HS-27A (cell line): ENCODE results near the gene EID2.

Experiments used
- DNase-seq: peaks from one replicate; pipeline ENCODE4 v3.0.0-alpha.2; 2012; ENCODE audit warnings: low read depth, missing footprints

The EID2 gene

GRCh38 chr19:39502640-39503417 lies 37.1 kb downstream of the EID2 start:
- DNase-seq, result no peak

GRCh38 chr19:39501340-39501739 lies 38.6 kb downstream of the EID2 start:
- DNase-seq, result no peak

- DNase-seq, result no peak
These were observed 39.4 kb downstream of the EID2 start for GRCh38 chr19:39500543-39500942.

DNA sequence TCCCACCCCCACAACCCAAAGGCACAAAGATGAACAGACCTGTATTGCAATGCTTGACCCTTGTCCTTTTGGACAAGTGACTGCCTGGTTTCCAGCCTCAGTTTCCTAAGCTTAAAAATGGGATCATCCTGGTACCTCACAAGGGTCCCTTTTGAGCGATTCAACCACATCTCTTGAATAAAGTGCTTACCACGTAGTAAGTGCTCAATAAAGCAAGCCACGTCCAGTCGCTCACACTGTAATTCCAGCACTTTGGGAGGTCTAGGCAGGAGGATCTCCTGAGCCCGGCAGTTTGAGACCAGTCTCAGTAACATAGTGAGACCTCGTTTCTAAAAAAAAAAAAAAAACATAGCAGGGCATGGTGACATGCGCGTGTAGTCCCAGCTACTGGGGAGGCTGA lies 40.0 kb downstream of the EID2 start:
- DNase-seq, result no peak

DNA sequence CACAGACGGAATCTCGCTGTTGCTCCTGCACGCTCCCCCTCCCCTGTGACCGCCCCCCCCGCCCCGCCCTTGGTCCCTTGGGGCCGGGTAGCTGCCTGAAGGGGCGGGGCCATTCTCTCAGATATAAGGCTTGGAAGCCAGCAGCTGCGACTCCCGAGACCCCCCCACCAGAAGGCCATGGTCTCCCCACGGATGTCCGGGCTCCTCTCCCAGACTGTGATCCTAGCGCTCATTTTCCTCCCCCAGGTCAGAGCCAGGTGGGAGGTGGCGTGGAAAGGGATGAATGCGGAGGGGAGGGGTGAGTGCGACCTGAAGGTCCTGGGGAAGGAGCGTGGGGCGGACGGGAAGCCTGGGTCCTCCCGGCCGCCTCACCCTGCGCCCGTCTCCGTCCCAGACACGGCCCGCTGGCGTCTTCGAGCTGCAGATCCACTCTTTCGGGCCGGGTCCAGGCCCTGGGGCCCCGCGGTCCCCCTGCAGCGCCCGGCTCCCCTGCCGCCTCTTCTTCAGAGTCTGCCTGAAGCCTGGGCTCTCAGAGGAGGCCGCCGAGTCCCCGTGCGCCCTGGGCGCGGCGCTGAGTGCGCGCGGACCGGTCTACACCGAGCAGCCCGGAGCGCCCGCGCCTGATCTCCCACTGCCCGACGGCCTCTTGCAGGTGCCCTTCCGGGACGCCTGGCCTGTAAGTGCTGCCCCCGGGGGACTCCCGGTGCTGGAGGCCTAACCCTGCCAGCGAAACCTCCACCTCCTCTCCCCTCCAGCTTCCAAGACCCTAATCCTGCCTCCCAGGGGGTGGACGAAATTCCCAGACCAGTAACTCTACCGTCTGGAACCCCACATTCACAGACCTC lies 40.9 kb downstream of the EID2 start, which contains the start of gene DLL3:
TSS of gene DLL3 (plus strand) at position 150 of the 845 bp plus-strand sequence. CDS start at position 178, 28 bp downstream.
- DNase-seq, result no peak

GRCh38 chr19:39497996-39498797 lies 41.8 kb downstream of the EID2 start:
- DNase-seq, result no peak

DNA sequence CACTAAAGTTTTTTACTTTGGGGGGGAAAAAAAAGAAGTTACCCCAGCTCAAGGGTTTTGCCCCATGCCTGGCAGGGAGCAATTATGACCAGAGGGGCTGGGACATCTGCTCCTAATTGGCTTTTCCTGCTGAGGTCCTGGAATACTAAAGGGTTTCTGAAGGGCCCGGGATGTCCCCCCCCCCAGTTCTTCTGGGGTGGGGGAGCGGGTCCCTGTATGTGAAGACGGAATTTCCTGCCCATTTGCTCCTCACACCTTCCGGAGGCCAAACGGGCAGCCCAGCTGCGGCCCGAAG lies 42.3 kb downstream of the EID2 start:
- no peak for DNase-seq

DNA sequence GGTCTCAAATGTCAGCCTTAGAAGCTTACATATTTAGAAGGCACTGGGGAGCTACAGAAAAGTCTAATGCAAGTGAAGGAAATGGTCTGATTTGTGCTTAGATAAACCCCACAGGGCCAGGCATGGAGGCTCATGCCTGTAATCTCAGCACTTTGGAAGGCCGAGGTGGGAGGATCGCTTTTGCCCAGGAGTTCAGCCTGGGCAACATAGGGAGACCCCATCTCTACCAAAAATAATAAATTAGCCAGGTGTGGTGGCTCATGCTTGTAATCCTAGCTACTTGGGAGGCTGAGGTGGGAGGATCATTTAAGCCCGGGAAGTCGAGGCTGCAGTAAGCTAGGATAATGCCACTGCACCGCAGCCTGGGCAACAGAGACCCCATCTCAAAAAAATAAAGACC lies 43.9 kb downstream of the EID2 start:
- DNase-seq, result no peak

DNA sequence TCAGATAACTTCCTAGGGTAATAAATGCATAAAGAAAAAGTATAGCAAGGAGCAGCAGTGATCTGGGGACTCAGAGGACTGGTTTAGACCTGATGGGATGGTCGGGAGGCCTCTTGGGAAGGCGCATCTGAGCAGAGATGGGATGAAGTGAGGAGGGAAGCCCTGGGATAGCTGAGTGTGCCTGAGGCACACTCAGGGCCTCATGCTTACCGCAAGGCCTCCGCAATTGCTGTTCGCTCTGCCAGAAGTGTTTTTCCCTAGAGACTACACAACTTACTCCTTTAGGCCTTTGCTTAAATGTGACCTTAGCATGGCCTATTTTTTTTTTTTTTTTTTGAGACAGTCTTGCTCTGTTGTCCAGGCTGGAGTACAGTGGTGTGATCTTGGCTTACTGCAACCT lies 45.3 kb downstream of the EID2 start:
- DNase-seq, result no peak

DNA sequence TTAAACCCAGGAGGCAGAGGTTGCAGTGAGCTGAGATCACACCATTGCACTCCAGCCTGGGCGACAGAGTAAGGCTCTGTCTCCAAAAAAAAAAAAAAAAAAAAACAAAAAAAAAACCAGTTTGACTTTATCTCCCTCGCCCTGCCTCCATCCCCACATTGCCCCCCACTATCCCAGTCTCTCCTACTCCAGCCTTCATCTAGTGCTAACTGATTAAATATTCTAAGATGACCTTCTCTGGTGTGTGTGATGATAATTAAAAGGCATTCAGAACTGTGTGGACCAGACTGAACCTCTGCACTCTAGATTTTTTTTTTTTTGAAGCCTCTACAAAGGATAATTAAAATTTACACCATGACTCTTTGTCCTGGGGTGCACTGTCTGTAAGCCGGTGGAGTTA lies 47.2 kb downstream of the EID2 start:
- no peak for DNase-seq

GRCh38 chr19:39492225-39492624 lies 47.7 kb downstream of the EID2 start:
- no peak for DNase-seq

DNA sequence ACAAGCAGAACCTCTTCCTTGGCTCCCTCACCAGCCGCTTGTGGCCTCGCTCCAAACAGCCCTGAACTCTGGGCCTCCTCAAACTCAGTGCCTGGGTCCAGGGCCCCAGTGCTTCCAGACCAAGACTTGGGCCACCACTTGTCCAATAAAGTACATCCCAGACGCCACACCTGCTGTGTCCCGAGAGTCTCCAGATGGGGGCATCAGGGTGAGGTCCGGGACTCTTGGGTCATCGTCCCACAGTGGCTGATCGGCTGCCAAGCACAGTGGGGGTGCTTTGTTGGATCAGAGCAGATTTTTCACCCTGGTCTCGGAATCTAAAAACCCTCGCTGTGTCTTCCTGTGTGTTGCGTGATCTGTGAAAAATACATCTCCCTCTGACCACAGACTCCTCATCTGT lies 50.2 kb downstream of the EID2 start:
- no peak for DNase-seq
